Measurements from ENCODE around the gene ASTN2.
"Not testable (repeated sequence)": the region's sequence is repeated elsewhere in the genome, so short reads cannot be mapped to it uniquely, and the experiment has no call there.

Gene ASTN2

DNA sequence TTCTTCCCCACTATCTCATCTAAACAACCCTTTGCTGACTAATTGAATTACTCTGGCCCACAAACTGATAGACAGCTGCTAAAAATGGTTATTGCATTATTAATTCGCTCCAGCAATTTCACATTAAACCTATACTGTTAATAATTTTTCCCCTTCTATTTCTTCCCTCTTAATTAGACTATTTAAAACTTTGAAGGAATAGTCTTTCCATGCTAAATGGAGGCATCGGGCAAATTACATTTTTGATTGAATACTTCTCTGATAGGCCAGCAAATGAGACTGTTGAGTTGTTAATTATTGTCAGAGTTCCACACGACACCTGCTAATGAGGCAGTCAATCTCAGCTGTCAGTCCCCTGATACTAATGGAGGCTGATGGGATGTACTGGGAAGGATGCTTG, 485.2 kb downstream of the ASTN2 start:
- no peak for DNase-seq (ENCODE audit: low read depth)
- no peak overlapping the region for H3K4me3 ChIP-seq (ENCODE audit: low read length)
- TF ChIP-seq, protein P1, sequence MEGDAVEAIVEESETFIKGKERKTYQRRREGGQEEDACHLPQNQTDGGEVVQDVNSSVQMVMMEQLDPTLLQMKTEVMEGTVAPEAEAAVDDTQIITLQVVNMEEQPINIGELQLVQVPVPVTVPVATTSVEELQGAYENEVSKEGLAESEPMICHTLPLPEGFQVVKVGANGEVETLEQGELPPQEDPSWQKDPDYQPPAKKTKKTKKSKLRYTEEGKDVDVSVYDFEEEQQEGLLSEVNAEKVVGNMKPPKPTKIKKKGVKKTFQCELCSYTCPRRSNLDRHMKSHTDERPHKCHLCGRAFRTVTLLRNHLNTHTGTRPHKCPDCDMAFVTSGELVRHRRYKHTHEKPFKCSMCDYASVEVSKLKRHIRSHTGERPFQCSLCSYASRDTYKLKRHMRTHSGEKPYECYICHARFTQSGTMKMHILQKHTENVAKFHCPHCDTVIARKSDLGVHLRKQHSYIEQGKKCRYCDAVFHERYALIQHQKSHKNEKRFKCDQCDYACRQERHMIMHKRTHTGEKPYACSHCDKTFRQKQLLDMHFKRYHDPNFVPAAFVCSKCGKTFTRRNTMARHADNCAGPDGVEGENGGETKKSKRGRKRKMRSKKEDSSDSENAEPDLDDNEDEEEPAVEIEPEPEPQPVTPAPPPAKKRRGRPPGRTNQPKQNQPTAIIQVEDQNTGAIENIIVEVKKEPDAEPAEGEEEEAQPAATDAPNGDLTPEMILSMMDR (conservative IDR thresholded peaks at IDR 0.05; ENCODE audit: low read length) = no peak

DNA sequence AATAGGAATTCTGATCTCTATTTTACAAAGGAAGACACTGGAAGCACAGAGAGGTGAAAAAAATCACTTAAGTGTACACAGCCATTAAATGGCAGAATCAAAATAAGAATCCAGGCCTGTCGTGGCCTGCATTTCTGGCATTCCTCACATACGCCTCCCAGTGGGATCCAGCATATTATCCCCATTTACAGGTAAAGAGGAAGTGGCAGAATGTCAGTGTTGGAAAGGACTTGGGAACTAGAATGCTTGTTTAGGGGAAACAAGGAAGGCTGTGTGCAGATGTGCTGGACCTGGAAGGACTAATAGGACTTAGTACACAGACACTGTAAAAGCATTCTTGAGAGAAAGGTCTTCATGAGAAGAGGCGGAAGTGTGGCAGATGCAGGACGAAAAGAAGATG, 486.0 kb downstream of the ASTN2 start:
- TF ChIP-seq, protein P1 (conservative IDR thresholded peaks at IDR 0.05; ENCODE audit: low read length) = no peak

DNA sequence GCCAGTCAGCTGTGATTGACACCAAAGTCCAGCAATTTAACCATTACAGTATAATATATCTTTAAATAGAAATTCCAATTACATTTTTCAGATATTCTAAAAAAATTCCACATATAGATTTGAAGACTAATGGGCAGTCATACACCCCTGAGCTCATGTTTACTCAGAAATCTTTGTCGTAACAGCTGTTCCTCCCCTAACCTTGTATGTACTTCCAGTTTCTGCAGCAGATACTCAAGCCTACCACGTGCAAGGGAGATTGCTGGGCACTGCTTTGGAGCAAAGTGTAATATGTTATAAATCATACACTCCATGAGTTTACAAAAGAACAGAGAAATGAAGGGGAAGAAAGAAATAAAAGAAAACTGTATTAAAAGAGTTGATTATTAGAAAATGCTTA, 486.6 kb downstream of the ASTN2 start:
- no peak overlapping the region for H3K4me3 ChIP-seq (ENCODE audit: low read length)
- TF ChIP-seq, protein P1 (conservative IDR thresholded peaks at IDR 0.05; ENCODE audit: low read length) = no peak
- DNase-seq (ENCODE audit: low read depth) = no peak

More for the DNA sequence above, 486.0 kb downstream of the ASTN2 start:
- no peak for DNase-seq (ENCODE audit: low read depth)
- no peak overlapping the region for H3K4me3 ChIP-seq (ENCODE audit: low read length)

DNA sequence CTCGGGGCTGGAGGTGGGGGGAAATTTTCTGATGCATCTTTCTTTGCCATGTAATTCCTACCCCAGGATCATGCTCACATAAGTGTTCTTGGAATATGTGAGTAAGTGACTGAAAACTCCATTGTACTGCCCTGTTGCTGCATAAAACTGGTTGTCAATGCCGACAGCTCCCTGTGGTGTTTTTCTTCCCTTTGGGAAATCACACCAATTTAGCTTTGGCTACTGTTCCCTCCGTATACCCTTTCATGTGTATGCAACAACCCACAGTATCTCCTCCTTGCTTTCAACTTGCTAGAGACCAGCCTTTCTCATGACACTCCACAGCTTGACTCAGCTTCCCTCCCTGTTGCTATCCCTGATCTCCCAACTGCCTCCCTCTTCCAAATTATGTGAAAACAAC, 487.1 kb downstream of the ASTN2 start:
- no peak overlapping the region for H3K4me3 ChIP-seq (ENCODE audit: low read length)
- no peak for DNase-seq (ENCODE audit: low read depth)
- TF ChIP-seq, protein P1 (conservative IDR thresholded peaks at IDR 0.05; ENCODE audit: low read length) = no peak

DNA sequence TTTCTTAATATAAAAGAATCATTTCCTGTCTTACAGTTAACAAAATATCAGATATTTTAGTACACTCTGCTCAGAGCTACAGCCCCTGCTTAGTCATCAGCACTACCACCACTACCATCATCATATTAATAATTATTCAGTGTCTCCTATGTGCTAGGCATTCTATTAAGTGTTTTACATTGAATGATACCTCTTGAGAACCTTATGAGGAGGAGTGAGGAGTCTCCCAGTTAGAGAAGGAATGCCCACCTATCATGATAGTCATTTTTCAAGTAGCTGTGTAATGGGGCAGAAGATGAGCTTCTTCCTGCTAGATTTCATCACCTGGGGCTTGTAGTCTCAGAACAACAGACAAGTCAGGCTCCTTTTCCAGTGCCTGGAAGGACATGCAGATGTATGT, 489.7 kb downstream of the ASTN2 start:
- no peak for DNase-seq (ENCODE audit: low read depth)
- TF ChIP-seq, protein P1 (conservative IDR thresholded peaks at IDR 0.05; ENCODE audit: low read length) = no peak
- no peak overlapping the region for H3K4me3 ChIP-seq (ENCODE audit: low read length)

DNA sequence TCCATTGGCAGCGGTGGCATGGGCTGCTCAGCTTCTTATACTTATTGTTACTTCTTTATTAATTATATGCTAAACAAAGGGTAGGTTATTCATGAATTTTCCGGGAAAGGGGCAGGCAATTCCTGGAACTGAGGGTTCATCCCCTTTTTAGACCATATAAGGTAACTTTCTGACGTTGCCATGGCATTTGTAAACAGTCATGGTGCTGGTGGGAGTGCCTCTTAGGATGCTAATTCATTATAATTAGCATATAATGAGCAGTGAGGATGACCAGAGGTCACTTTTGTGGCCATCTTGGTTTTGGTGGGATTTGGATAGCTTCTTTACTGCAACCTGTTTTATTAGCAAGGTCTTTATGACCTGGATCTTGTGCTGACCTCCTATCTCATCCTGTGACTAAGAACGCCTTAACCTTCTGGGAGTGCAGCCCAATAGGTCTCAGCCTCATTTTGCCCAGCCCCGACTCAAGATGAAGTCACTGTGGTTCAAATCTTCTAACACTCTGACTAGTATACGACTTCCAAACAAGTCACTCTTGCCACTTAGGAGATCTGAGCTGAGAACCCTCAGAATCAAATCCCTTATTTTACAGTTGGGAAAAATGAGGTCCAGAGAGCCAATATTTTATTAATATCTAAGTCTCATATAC, 490.3 kb downstream of the ASTN2 start:
- H3K4me3 ChIP-seq (ENCODE audit: low read length) = no peak overlapping the region
- DNase-seq (ENCODE audit: low read depth) = no peak
- TF ChIP-seq, protein P1 (conservative IDR thresholded peaks at IDR 0.05; ENCODE audit: low read length) = no peak

DNA sequence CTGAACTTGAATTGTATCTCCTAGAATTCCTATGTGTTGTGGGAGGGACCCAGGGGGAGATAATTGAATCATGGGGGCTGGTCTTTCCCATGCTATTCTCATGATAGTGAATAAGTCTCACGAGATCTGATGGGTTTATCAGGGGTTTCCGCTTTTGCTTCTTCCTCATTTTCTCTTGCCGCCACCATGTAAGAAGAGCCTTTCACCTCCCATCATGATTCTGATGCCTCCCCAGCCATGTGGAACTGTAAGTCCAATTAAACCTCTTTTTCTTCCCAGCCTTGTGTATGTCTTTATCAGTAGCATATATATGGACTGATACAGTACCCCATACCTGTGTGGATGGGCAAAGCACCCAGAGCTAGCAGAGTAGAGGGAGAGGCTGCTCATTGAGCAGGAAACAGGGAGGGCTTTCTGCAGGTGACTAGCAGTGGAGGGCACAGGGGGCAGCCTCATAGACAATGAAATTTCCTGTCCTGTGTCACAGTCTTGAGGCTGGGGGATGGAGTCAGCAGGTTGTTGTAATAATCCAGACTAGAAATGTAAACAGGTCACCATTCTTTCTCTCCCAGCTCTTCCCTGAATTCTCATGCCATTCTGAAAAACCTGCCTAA, 496.9 kb downstream of the ASTN2 start:
- H3K4me3 ChIP-seq (ENCODE audit: low read length); DNase-seq (ENCODE audit: low read depth): not testable (repeated sequence)

All from AG10803 (cell line).